Astrocyte (in vitro differentiated cells and primary cell): ENCODE measurements around the gene C16orf96.

Experiments used
- CTCF ChIP-seq: IDR thresholded peaks from 2 replicates; pipeline ENCODE4 v1.5.1; 2011; ENCODE audit warnings: low read depth, mild to moderate bottlenecking, inconsistent platforms, low read length, moderate library complexity; ENCODE audit not compliant: insufficient read depth
- EZH2 ChIP-seq: IDR thresholded peaks from 2 replicates; pipeline ENCODE4 v1.6.1; 2012; ENCODE audit warnings: mild to moderate bottlenecking, low read length, inconsistent platforms; ENCODE audit not compliant: insufficient read depth

GRCh38 chr16:4611337-4612021, 55.3 kb downstream of the C16orf96 start:
- TF ChIP-seq EZH2 (no peak), CTCF (no peak)
